Left ventricle myocardium superior (tissue), 1 donor: Measurements from ENCODE around the gene RPLP2. TPM values are rescaled to one million over a fixed set of nuclear protein-coding genes. Genes with fewer than 3 reads are reported as not detected.

Source experiments
- ATAC-seq: fragments of 200-7000 bp; cut with Tn5 transposase; one replicate; pipeline ENCODE4 v1.9.1; 2020; ENCODE audit warnings: mild to moderate bottlenecking, moderate library complexity
- DNase-seq: peaks from one replicate; pipeline ENCODE4 v3.0.0-alpha.2; 2020
- intact Hi-C: fragments of 100-400 bp; cut with micrococcal nuclease; formaldehyde crosslinking; loops from one replicate; pipeline ENCODE4 v1.11.0; 2022
- total RNA-seq: library from RNA; stranded (reverse); fragmentation: NEBNext Ultra II Directional; extraction: Animal tissue kit (Norgen Biotek cat#: 25700); gene quantifications from one replicate; pipeline ENCODE4 v1.2.1, GENCODE V29; 2021
- donor health status: DM: no; HTN: yes; CAD: no; lungs with severe emphysema.

Gene RPLP2
- total RNA-seq, 1 donor from 2014 or later = 942 TPM

DNA sequence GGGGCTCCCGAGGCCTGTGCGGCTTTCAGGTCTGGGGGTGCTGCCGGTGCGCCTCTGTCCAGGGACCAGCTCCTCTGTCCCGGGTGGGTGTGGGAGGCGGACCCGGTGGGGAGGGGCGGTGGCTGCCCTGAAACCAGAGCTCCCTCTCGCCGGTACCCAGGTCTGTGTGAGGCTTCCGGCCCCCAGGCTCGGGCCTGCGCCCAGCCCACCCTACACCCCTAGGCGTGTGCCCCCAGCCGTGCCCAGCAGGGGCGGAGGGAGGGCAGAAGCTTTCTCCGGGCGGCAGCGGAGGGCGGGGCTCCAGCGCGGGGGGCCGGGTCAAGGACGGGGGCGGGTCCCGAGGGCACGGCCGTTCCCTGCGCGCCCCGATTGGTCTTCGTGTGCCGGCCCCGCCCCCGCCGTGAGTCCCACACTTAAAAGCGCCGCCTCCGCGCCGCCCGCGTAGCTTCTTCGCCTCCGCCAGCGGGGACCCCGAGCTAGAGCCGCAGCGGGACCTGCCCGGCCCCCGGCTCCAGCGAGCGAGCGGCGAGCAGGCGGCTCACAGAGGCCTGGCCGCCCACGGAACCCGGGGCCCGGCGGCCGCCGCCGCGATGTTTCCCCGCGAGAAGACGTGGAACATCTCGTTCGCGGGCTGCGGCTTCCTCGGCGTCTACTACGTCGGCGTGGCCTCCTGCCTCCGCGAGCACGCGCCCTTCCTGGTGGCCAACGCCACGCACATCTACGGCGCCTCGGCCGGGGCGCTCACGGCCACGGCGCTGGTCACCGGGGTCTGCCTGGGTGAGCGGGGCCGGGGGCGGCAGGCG, 9.6 kb downstream of the RPLP2 start:
- intact Hi-C loops = no loop called here
- peak; percentile 82 for ATAC-seq

DNA sequence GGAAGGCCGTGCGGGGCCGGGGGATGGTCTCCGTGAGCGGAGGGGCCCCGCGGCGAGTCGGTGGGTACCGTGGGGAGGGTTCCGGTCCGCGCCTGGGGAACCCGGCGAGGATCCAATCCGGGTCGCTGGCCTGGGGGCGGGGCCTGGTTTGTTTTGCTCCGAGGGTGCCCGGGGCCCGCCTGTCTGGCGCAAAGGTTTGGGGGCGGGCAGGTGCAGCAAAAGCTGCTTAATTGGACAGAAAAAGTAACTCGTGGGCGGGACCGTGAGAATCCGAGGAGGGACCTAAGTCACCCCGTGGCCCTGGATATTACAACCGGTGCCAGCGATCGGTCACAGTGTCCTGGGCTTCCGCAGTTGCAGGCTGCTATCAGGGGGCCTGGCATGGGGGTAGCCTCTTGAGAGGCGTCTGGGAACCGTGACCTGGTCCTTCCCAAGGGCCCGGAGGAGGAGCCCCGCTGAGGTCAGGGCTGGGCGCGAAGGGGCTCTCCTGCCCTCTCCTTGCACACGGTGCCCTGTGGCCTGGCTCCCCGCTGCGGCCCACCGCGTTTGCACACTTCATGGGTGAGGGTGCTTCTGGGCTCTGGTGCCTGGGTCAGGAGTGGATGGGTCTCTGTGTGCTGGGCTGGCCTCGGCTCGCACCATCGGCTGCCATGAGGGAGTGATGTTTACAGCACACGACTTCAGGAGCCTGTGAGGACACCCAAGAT, 10.3 kb downstream of the RPLP2 start:
- DNase-seq (peak; percentile 94), ATAC-seq (peak; percentile 66)
- intact Hi-C loops = no loop called here

More for the DNA sequence above, 9.6 kb downstream of the RPLP2 start:
- peak; percentile 97 for DNase-seq

DNA sequence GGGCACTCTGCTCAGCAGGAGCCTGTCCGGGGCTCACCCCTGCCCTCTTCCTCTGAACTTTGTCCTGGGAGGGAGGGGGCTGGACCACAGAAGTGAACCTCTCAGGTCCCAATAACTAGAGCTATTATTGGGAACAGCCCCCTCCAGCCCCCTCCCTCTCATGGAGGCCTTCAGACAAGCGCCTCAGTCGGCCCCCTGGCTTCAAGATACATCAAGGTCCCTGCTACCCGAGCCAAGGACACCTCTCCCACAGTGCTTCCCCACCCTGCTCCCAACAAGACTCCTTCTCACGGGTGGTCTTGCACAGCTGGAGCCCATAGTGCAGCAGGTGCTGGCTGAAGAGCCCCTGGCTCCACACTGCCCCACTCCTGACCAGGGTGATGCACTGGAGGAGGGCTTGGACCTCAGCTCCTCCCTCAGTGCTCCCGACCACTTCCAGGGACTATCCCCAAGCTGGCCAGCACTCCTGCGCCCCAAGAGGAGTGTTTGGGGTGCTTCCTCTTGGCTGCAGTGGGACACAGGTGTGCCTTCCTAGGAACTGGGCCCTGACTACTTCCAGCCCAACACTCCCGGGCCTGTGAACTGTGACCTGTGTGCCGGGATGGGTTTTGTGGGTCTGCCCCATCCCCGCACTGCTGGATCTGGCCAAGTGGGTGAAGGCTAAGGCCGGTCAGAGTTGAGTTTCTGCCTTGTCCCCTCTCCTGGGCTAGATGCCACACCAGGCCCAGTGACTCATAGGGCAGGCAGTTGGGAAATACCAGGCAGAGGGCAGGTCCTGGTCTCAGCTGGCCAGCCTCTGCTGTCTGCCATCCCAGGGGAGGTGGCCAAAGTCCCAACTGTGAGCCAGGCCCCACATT, 11.1 kb downstream of the RPLP2 start:
- peak; percentile 85 for DNase-seq
- intact Hi-C loops = no loop called here
- peak; percentile 64 for ATAC-seq

DNA sequence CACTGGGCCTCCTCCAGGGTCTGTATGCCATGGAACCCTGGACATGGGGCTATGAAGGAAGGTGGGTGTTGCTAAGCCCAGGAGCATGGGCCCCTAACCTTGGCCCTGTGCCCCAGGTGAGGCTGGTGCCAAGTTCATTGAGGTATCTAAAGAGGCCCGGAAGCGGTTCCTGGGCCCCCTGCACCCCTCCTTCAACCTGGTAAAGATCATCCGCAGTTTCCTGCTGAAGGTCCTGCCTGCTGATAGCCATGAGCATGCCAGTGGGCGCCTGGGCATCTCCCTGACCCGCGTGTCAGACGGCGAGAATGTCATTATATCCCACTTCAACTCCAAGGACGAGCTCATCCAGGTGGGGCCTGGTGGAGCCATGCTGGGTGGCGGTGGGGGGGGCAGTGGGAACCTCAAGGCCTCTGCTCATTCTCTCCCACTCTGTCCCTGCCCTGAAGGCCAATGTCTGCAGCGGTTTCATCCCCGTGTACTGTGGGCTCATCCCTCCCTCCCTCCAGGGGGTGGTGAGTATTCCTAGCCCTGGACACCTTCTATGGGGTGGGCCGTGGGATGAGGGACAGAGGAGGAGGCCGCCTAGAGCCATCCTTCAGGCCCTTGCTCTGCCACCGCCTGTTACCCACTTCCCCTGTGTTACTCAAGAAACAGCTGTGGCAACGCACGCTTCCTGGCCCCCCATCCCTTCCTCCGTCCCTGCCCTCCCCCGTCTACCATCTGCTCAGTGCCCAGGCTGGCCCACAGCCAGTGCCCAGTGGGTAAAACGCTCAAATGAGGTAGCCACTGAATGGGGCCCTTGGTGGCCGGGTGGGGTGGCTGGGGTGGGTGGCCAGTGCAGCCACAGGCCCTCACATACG, 12.0 kb downstream of the RPLP2 start:
- intact Hi-C loops = no loop called here
- ATAC-seq (no peak), DNase-seq (peak; percentile 77)

DNA sequence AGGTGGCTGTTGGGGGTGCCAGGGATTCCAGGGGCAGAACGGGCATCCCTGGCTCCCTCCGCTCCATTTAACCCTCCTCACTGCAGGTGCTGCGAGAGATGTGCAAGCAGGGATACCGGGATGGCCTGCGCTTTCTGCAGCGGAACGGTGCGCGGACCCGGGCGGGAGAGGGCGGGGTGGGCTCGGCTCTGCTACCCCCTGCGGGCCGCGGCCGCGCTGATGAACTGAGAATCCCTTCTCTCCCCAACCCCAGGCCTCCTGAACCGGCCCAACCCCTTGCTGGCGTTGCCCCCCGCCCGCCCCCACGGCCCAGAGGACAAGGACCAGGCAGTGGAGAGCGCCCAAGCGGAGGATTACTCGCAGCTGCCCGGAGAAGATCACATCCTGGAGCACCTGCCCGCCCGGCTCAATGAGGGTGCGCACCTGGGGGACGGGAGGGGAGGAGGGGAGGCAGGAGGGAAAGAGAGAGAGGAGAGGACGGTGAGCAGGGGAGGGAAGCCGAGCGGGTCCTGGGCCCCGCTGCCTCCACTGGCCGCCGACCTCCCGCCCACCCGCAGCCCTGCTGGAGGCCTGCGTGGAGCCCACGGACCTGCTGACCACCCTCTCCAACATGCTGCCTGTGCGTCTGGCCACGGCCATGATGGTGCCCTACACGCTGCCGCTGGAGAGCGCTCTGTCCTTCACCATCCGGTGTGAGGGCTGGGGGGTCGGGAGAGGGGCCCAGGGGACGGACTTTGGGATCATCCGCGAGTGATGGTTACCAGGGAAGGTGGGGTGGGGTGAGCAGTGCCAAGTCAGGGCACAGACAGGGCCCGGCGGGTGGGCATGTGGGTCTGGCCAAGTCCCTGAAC, 13.9 kb downstream of the RPLP2 start:
- ATAC-seq (no peak), DNase-seq (no peak)
- intact Hi-C loops = no loop called here

DNA sequence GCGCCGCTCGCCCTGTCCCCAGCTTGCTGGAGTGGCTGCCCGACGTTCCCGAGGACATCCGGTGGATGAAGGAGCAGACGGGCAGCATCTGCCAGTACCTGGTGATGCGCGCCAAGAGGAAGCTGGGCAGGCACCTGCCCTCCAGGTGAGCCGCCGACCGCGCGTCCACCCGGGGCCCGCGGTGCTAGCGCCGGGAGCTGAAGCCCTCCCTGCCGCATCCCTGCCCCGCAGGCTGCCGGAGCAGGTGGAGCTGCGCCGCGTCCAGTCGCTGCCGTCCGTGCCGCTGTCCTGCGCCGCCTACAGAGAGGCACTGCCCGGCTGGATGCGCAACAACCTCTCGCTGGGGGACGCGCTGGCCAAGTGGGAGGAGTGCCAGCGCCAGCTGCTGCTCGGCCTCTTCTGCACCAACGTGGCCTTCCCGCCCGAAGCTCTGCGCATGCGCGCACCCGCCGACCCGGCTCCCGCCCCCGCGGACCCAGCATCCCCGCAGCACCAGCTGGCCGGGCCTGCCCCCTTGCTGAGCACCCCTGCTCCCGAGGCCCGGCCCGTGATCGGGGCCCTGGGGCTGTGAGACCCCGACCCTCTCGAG, 14.6 kb downstream of the RPLP2 start:
- DNase-seq = no peak
- no peak for ATAC-seq
- intact Hi-C loops = no loop called here

DNA sequence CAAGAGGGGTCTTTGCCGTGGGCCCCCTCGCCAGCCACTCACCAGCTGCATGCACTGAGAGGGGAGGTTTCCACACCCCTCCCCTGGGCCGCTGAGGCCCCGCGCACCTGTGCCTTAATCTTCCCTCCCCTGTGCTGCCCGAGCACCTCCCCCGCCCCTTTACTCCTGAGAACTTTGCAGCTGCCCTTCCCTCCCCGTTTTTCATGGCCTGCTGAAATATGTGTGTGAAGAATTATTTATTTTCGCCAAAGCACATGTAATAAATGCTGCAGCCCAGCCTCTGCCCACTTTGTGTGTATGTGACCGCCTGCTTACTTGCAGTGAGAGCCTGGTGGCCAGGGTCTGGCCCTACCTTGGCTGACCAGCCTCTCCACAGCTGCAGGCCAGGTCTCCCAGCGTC, 15.2 kb downstream of the RPLP2 start:
- DNase-seq = no peak
- no peak for ATAC-seq
- intact Hi-C loops = no loop called here

DNA sequence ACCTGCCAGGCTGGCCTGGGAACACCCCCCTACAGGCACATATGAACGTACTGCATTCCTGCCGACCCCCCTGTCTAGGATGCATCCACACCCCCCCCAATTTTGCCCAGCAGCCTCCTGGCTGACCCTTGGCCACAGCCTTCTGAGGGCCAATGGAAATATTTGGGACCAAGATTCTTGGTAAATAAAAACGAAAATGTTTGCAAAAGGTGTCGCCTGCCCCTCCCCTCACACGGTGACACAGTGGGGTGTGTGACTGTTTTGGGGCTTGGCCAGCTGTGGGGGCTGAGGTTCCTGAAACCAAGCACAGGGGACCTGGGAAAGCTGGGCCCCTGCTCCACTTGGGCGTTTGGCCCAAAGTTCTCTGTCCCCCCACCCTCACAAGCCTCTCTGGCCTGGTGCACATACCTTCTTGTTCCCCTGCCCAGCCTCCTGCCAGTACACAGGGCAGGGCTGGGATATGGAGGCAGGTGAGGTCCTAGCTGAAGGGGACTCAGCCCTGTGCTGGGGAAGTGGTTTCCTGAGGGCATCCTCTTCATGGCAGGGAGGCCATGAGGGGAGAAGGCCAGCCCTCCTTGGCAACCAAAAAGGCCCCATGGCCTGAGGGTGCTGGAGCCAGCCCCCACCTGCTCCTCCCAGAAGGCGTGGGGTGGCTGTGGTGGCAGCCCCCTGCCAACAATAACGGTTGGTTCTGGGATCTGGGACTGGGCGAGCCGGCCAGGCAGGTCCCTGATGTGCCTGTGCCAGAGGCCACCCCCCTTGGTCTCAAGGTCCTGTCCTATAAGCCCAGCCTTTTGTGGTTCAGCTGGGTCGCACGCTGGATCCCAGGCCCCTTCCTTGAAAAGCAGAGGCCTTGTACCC, 15.8 kb downstream of the RPLP2 start:
- ATAC-seq (no peak), DNase-seq (no peak)
- intact Hi-C loops = no loop called here

DNA sequence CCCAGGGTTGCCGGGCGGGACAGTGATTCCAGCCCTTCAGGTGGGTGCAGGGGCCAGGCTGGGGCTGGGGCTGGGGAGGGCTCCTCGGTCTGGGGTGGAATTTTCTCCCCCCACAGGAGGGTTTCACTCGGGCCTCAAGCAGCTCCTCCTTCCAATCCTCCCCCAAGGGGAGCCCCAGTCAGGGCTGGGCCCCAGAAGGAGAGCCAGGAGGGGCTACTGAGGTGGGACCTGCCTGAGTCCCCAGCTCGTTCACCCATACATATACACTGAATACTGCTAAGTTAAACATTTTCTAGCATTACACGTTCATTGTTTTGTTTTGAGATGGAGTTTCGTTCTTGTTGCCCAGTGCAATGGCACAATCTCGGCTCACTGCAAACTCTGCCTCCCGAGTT, 16.5 kb downstream of the RPLP2 start:
- ATAC-seq (no peak), DNase-seq (no peak)
- intact Hi-C loops = no loop called here

DNA sequence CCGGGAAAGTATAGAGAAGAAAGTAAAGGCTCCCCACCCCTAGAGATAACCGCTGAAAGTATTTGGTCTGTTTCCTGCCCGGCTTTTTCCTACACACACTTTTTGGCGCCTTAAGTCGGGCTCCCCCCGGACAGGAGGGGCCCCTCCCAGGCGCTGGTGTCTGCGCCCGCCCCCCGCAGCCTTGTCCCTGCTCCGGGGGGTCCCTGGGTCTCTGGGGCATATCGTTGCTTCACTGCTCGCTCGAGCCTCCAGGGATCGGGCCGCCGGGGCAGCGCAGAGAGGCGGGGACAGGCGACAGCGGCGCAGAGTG, 17.0 kb downstream of the RPLP2 start:
- intact Hi-C loops = no loop called here
- ATAC-seq (no peak), DNase-seq (no peak)

DNA sequence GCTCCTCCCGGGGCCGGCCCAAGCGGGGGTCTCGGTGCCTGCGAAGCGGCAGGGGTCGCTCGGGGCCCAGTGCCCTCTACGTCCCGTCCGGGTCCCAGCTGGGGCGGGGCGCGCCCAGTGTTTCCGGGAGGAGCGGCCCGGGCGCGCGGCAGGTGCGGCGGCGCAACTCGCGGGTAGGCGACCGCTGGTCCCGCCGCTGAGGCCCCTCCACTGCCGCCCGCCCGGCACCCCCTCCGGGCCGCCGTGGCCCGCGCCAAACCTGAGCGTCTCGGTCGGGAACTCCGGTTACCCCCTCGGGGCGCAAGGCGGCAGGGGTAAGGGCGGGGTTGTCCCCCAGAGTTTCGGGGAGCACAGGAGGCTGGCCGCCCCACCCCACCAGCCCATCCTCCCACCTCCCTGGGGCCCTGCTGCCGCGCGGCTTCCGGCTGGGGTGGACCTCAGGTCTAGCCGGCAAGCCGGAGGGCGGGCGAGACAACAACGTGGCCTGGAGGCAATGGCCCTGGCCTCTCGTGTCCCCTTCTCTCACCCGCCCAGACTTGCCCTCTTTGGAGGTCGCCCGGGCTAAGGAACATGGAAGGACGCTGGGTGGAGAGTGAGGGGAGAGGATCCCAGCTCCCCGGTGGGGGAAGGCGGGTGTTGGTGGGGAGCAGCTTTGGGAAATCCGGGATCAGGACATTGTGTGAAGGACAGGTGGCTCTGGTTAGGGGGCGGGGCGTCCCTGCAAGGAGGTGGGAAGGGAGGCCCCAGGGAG, 17.6 kb downstream of the RPLP2 start:
- DNase-seq = peak; percentile 60
- intact Hi-C loops = no loop called here
- ATAC-seq = peak; percentile 1

DNA sequence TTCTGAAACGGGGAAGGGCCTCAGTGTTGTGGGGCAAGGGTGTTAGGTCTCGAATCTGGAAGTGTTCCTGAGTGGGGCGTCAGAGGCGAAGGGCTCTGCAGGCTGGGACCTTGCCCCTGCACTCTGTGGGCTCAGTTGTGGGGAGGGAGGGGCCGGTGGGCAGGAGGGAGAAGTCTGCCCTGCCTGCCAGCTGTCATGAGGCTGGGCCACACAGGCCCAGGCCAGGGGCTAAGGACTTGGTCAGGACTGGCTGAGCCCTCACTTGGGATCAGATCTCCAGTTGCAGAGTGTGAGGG, 18.1 kb downstream of the RPLP2 start, which contains the start of gene CRACR2B:
TSS of gene CRACR2B (plus strand) at position 23 of the 296 bp plus-strand sequence. CDS start 689 bp downstream, outside the sequence.
- DNase-seq = no peak
- no peak for ATAC-seq
- intact Hi-C loops = no loop called here

DNA sequence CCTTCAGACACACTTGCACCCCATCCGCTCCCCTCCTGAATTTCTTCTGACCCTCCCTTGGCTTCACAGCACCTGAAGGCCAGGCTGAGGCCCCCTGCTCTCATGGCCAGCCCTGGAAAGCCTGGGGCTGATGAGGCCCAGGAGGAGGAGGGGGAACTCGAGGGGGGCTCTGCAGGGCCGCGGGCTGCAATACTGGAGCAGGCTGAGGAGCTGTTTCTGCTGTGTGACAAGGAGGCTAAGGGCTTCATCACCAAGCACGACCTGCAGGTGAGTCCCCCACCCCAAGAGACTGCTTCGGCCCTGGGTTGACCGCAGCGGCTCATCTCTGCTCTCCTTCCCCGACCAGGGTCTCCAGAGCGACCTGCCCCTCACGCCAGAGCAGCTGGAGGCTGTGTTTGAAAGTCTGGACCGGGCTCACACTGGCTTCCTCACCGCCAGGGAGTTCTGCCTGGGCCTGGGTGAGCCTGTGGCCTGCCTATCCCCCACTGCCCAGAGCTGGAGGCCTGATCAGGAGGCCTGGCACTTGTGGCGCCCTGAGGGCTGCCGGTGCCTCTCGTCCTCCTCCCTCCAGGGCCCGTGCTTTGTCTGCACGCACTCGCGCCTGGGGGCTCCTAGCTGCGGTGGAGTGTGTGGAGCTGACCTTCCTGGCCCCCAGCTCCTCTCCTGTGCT, 18.9 kb downstream of the RPLP2 start:
- intact Hi-C loops = no loop called here
- peak; percentile 28 for DNase-seq
- ATAC-seq = no peak

DNA sequence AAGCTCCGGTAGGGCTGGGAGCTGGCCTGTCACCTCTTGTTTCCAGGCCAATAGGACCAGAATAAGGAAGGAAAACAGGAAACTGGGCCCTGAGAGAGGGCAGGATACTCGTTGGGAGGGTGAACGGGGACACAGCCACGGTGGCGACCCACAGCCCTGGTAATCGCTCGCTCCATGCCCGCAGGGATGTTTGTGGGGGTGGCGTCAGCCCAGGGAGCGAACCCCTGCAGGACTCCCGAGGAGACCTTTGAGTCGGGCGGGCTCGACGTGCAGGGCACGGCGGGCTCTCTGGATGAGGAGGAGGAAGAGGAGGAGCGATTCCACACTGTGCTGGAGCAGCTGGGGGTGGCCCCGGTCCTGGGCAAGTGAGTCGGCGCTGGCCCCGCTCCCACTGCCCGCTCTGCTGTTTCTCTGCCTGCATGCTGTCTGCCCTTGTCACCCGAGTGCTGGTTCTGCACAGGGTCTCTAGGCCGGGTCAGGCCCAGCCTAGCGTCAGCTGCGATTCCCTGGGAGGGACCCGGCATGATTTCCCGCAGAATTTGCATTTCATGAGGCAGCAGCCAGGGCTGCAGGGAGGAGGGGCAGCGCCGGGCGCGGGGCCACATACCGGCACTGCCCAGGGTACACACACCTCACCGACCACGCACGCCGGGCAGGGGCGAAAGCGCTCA, 19.5 kb downstream of the RPLP2 start:
- DNase-seq (peak; percentile 76), ATAC-seq (peak; percentile 6)
- intact Hi-C loops = no loop called here

DNA sequence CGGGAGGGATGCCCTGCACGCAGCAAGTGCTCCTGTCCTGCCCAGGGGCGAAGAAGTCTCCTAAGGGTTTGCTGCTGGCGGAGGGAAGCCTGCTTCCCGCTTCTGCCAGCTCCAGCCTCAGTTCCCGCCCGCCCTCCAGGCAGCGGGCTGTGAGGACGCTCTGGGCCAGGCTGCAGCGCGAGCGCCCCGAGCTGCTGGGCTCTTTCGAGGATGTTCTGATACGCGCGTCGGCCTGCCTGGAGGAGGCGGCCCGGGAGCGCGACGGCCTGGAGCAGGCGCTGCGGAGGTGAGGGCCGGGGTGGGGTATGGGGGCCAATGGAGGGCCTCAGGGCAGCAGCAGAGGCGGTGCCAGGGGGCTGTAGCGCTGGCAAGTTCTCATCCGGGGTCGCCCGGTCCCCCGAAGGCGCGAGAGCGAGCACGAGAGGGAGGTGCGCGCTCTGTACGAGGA, 20.1 kb downstream of the RPLP2 start:
- DNase-seq (no peak), ATAC-seq (no peak)
- intact Hi-C loops = no loop called here
